ENCODE results near the gene CD4. TPM values are rescaled to one million over a fixed set of nuclear protein-coding genes. Genes with fewer than 3 reads are reported as not detected.

Gene CD4
- polyA plus RNA-seq, 1 of the 3 experiments (the other 2 are of a cell fraction): 0.02 TPM

GRCh38 chr12:6765634-6766581 lies 23.4 kb upstream of the CD4 start, which contains the start of gene PTMS (continued):
- no peak for TF ChIP-seq EZH2phosphoT487 (IDR thresholded peaks at IDR 0.05; ENCODE audit: borderline replicate concordance, low read depth)

- H3K36me3 ChIP-seq (replicated peaks in 1 of 2; ENCODE audit: control insufficient read depth in 1 of 2, insufficient read depth in 2 of 2, low read length in 1 of 2): peaks cover 15 to 19% of the 10 kb centered on the region in 2 experiments
- peaks cover 22% of the 10 kb centered on the region for H3F3A ChIP-seq (replicated peaks; ENCODE audit: insufficient read depth)
- CTCF ChIA-PET: interaction anchor here (0.6 to 15.2 kb wide), 31 partner anchors 11 to 216 kb away, joined by 3 to 343 read pairs (median 4); partner anchors contain the start of genes CD4, COPS7A, GPR162 and MLF2
- under 1% methylated on average over 18 of the region's 88 CpGs for WGBS (ENCODE audit: low lambda C conversion rate)
- peaks cover 22 to 54% of the 10 kb centered on the region in 2 experiments for H3K4me1 ChIP-seq (ENCODE audit: control insufficient read depth in 1 of 2, insufficient read depth in 2 of 2, low read depth in 1 of 2, low read length in 1 of 2)
- H2AFZ ChIP-seq (ENCODE audit: low read depth): no peak overlapping the region
- peak overlapping the region; percentile 82 to 93 for H3K4me3 ChIP-seq (ENCODE audit: low read depth in 2 of 2, low read length in 1 of 2)
- H3K27ac ChIP-seq (ENCODE audit: low read depth in 2 of 2, low read length in 1 of 2): peak overlapping the region; percentile 8 to 95; a peak in 3 of 4 replicates
- H3K4me2 ChIP-seq: peak overlapping the region; percentile 96
- TF ChIP-seq SIN3A (IDR thresholded peaks at IDR 0.05; ENCODE audit: borderline replicate concordance, low read depth, low read length) (peak; percentile 79; the same call in 1 of the 2 replicates), CHD2 (IDR thresholded peaks at IDR 0.05; ENCODE audit: low read length, partially characterized antibody) (no peak), EZH2phosphoT487 (IDR thresholded peaks at IDR 0.05; ENCODE audit: borderline replicate concordance, low read depth) (no peak), ZBTB33 (IDR thresholded peaks at IDR 0.05; ENCODE audit: borderline replicate concordance, low read depth) (no peak), SMC3 (IDR thresholded peaks at IDR 0.05; ENCODE audit: low read depth, low read length) (peak; percentile 37; the same call in 1 of the 2 replicates), REST (IDR thresholded peaks at IDR 0.05; ENCODE audit: low read depth, low read length) (0 out of 2 replicates have a peak, but pooled peaks have one; percentile 4), ELF1 (IDR thresholded peaks at IDR 0.05) (no peak), RAD21 (IDR thresholded peaks at IDR 0.05; ENCODE audit: low read length) (peak; percentile 40; the same call in 1 of the 2 replicates), TAF1 (IDR thresholded peaks at IDR 0.05; ENCODE audit: borderline replicate concordance, low read depth, low read length) (peak; percentile 34; the same call in 1 of the 2 replicates), POLR2AphosphoS5 (IDR thresholded peaks at IDR 0.05; ENCODE audit: low read depth, low read length) (no peak), CTCF (IDR thresholded peaks at IDR 0.05) (peak; percentile 63), NRF1 (IDR thresholded peaks at IDR 0.05; ENCODE audit: low read depth, low read length) (no peak)
- H3K9ac ChIP-seq: peak overlapping the region; percentile 90
- no peaks in the 10 kb centered on the region for H3K9me2 ChIP-seq
- H3K79me2 ChIP-seq (ENCODE audit: insufficient read depth): peaks cover 40% of the 10 kb centered on the region
- peak; percentile 86 for DNase-seq
- H4K20me1 ChIP-seq (ENCODE audit: insufficient read depth): peaks cover 40% of the 10 kb centered on the region
- H3K27me3 ChIP-seq (ENCODE audit: insufficient read depth): no peaks in the 10 kb centered on the region
- H3K9me3 ChIP-seq: no peaks in the 10 kb centered on the region
- POLR2A ChIA-PET: interaction anchor here (0.6 to 4.8 kb wide), 14 partner anchors 11 to 159 kb away, joined by 3 to 89 read pairs (median 5); partner anchors contain the start of genes CDCA3, COPS7A, GPR162 and MLF2
These were observed 22.5 kb upstream of the CD4 start for GRCh38 chr12:6766651-6767349.
